Activated CD4-positive, alpha-beta T cell treated with anti-CD3 and anti-CD28 coated beads, Interleukin-2, Interleukin-6, amounts not matched to agents 100 ng/mL and 50 ng/mL, durations not matched to agents 16 hours and 8 hours (primary cell): ENCODE measurements around the gene ZNF487.
"Not testable (repeated sequence)": the region's sequence is repeated elsewhere in the genome, so short reads cannot be mapped to it uniquely, and the experiment has no call there.

Experiments
- DNase-seq: peaks from one replicate; pipeline ENCODE4 v3.0.0-alpha.2; 2020

The ZNF487 gene

GRCh38 chr10:43440463-43441134, 3.7 kb downstream of the ZNF487 start:
- no peak for DNase-seq

DNA sequence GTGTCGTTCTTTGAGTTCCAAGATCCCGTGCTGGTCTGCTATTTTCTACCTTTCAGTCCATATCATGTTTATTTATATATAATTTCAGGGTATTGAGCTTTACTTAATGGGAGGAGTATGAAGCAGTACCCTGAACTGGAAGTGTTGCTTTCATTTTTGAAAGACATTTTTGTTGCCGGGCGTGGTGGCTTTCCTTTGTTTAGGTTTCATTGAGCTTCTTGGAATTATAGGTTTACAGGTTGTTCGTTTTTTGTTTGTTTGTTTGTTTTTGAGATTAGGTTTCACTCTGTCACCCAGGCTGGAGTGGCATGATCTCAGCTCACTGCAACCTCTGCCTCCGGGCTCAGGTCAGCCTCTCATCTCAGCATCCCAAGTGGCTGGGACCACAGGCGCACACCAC, 7.4 kb downstream of the ZNF487 start:
- no peak for DNase-seq

DNA sequence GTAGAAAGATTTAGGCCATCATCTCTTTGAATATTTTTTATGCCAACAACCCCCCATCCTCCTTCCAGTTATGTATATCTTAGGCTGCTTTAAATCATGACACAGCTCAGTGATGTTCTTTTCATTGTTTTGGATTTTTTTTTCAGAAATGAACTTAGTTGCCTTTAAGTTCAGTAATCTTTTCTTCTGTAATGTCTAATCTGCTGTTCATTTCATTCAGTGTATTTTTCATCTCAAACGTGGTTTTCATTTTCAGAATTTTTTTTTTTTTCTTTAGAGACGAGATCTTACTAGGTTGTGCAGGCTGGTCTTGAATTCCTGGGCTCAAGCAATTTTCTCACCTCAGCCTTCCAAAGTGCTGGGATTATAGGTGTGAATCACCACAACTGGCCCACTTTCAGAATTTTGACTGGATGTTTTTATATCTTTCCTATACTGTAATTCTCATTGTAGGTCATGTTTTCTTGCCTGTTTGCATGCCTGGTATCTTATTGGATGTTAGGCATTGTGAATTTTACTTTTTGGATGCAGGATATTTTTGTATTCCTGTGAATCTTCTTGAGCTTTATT, 8.1 kb downstream of the ZNF487 start:
- DNase-seq: no peak

DNA sequence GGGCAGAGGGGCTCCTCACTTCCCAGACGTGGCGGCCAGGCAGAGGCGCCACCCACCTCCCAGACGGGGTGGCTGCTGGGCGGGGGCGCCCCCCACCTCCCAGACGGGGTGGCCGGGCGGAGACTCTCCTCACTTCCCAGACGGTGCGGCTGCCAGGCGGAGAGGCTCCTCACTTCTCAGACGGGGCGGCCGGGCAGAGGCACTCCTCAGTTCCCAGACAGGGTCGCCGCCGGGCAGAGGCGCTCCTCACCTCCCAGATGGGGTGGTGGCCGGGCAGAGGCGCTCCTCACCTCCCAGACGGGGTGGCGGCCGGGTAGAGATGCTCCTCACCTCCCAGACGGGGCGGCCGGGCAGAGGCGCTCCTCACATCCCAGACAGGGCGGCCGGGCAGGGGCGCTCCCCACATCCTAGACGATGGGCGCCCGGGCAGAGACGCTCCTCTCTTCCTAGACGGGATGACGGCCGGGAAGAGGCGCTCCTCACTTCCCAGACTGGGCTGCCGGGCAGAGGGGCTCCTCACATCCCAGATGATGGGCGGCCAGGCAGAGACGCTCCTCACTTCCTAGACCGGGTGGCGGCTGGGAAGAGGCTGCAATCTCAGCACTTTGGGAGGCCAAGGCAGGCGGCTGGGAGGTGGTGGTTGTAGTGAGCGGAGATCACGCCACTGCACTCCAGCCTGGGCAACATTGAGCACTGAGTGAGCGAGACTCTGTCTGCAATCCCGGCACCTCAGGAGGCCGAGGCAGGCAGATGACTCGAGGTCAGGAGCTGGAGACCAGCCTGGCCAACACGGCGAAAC, 9.5 kb downstream of the ZNF487 start:
- not testable (repeated sequence) for DNase-seq

GRCh38 chr10:43448742-43449141, 11.8 kb downstream of the ZNF487 start:
- no peak for DNase-seq

- no peak for DNase-seq
Observed at GRCh38 chr10:43452356-43452914, 15.5 kb downstream of the ZNF487 start.

DNA sequence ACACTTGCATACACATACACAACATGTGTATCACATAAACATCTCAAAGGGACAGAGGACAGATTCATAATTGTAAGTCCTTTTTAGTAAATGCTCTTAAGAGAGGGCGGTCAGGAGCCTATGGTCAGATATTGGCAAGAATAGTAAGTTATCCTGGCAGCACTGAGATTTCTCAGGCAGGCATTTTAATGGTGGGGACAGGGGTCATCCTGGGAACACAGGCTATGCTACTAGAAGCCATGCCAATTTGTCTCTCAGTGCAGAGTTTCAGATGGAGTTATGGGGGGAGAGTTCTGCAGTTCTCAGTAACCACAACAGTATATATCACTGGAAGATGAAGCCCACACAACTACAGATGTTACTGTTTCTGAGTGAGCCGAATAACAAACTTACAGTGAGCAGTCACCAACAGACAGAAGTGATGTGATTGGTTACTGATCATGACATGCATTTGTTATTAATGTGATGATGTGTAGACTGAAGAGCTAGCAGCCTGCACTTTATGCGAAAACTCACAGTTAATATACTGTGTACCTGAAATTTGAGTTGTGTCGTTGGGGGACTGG, 16.4 kb downstream of the ZNF487 start:
- peak; percentile 69 for DNase-seq

DNA sequence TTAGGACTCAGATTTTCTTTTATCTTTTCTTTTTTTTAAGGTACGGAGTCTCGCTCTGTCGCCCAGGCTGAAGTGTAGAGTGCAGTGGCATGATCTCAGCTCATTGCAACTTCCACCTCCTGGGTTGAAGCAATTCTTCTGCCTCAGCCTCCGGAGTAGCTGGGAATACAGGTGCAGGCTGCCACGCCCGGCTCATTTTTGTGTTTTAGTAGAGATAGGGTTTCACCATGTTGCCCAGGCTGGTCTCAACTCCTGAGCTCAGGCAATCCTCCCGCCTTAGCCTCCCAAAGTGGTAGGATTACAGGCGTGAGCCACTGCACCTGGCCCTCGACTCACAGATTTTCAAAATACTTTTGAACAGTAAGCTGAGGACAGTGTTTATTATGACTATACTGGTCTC, 17.1 kb downstream of the ZNF487 start:
- not testable (repeated sequence) for DNase-seq

DNA sequence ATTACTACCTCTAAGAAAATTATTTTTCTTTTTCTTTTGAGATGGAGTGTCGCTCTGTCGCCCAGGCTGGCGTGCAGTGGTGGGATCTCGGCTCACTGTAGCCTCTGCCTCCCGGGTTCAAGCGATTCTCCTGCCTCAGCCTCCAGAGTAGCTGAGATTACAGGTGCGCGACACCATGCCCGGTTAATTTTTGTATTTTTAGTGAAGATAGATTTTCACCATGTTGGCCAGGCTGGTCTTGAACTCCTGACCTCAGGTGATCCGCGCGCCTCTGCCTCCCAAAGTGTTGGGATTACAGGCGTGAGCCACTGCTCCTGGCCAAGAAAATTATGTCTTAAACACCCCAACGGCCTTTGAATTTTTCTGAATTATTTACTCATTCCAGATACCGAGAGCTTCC, 19.6 kb downstream of the ZNF487 start:
- DNase-seq: not testable (repeated sequence)

DNA sequence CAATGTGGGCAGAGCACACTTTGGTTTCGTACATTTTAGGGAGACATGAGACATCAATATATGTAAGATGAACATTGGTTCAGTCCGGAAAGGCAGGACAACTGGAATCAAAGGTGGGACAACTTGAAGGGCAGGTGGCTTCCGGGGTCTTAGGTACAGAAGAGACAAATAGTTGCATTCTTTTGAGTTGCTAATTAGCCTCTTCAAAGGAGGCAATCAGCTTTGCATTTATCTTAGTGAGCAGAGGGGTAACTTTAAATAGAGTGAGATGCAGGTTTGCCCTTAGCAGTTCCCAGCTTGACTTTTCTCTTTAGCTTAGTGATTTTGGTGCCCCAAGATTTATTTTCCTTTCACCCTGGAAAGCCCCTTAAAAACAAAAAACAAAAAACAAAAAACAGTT, 21.3 kb downstream of the ZNF487 start:
- no peak for DNase-seq

DNA sequence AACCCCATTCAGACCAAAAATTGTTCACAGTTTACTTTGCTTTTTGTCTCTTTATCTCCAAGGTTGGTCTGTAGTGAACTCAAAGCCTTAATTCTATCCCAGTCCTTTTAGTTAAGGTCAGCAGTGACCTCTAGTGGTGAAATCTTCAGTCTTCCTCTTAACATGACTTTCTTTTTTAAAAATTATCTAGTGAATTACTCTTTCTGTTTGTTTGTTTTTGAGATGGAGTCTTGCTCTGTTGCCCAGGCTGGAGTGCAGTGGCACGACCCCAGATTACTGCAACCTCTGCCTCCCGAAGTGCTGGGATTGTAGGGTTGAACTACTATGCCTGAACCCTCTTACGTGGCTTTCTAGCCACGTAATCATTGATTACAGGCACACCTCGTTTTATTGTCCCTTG, 25.0 kb downstream of the ZNF487 start:
- DNase-seq: peak; percentile 77

- not testable (repeated sequence) for DNase-seq
Observed at GRCh38 chr10:43465086-43465735, 28.3 kb downstream of the ZNF487 start.

DNA sequence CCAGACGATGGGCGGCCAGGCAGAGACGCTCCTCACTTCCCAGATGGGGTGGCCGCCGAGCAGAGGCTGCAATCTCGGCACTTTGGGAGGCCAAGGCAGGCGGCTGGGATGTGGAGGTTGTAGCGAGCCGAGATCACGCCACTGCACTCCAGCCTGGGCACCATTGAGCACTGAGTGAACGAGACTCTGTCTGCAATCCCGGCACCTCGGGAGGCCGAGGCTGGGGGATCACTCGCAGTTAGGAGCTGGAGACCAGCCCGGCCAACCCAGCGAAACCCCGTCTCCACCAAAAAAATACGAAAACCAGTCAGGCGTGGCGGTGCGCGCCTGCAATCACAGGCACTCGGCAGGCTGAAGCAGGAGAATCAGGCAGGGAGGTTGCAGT, 28.8 kb downstream of the ZNF487 start:
- not testable (repeated sequence) for DNase-seq

GRCh38 chr10:43471146-43471545, 34.2 kb downstream of the ZNF487 start:
- DNase-seq: no peak

- DNase-seq: no peak
Observed at GRCh38 chr10:43471935-43472720, 35.2 kb downstream of the ZNF487 start.

- DNase-seq: no peak
Observed at GRCh38 chr10:43479275-43479674, 42.4 kb downstream of the ZNF487 start.

- no peak for DNase-seq
Observed at GRCh38 chr10:43482319-43483078, 45.6 kb downstream of the ZNF487 start.

DNA sequence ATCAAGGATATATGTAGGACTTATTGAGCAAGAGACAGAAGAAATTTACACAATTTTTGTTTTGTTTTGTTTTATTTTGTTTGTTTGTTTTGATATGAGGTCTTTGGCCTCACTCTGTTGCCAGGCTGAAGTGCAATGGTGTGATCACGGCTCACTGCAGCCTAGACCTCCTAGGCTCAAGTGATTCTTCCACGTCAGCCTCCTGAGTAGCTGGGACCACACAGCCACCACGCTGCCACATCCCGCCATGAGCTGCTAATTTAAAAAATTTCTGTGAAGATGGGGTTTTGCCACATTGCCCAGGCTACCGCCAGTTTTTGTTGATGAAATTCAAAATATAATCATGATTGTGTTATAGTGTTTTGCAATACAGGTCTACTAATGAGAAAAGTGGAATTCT, 54.9 kb downstream of the ZNF487 start:
- DNase-seq: no peak

DNA sequence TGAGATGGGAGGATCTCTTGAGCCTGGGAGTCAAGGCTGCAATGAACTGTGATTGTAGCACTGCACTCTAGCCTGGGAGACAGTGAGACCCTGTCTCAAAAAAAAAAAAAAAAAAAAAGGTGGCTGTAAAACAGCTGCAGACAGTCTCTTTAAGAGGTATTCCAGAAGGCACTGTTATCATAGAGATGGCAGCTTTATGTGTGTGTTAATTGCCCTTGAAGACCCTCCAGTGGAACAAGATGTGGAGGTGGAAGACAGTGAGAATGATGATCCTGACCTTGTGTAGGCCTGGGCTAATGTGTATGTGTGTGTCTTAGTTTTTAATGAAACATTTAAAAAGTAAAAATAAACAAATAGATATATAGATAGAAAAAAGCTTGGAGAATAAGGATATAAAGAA, 66.0 kb downstream of the ZNF487 start:
- no peak for DNase-seq

GRCh38 chr10:43524434-43525247, 87.7 kb downstream of the ZNF487 start:
- DNase-seq: no peak
